Activated CD8-positive, alpha-beta memory T cell treated with anti-CD3 and anti-CD28 coated beads, Interleukin-2, amount 50 U/mL, for 4 hours (primary cell): ENCODE results near the gene MIOX.

Experiments used
- DNase-seq: peaks from one replicate; pipeline ENCODE4 v3.0.0-alpha.2; 2020

MIOX gene

DNA sequence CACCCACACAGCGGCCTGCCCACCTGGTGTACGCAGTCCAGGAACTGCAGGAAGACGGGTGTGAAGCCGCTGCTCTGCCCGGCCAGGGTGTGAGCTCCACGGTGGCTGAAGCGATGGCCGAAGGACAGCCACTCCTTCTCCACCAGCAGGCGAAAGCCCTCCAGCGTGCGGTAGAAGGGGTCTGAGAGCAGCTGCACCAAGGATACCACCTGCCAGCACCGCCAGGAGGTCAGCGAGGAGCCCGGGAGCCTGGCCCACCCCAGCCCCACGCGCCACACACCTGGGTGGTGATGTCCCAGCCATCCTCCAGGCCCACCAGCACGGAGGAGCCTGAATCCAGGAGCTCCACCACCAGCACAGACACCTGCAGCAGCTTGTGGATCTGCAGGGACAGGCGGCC lies 31.5 kb upstream of the MIOX start:
- no peak for DNase-seq

DNA sequence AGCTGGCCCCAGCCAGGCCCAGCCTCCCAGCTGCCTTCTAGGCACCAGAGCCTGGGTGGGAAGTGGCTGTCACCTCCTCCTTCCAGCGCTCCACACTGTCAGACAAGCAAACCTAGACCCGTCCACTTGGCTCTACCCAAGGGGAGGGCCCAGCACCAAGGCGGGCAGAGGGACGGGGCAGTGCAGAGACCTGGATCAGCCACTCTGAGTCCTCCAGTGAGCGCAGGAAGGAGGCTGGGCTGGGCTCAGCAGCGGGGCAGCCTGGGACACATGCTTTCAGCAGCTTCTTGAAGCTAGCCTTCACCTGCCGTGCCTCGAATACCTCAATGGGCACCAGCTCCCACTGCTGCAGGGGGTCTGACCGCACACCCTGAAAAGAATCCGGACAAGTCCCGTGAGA lies 30.6 kb upstream of the MIOX start:
- DNase-seq: no peak

DNA sequence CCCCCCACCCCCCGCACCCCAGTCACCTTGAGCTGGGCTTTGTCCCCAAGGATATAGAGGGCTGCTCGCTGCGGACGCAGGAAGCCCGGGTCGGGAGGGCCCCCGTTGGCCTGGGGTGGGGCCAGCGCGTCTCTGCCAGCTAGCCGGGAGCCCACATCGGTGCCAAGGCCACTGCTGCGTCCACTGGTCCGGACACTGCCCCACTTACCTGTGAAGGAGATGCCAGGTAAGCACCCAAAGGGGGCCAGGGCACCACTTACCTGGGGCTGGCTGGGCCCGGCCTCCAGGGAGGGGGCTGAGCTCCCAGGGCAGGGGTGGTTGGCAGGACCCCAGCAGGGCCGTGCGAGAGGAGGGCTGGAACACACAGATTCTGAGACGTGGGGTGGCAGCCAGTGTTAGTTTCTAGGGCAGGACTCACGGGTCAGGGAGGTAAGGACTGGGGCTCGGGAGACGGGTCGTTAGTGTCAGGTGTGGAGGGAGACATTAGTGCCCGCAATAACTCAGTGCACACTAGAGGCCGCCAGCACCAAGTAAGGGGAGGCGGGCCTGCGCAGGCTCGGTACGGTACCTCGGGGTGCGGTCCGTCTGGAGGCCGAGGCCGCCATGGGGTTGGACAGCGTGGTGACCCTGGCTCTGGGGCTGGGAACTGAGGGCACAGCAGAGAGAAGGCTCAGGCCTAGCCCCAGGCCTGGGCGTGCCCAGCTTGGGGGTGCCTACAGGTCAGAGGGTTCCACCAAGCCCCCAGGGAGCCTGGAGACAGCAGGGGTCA lies 30.0 kb upstream of the MIOX start:
- no peak for DNase-seq

DNA sequence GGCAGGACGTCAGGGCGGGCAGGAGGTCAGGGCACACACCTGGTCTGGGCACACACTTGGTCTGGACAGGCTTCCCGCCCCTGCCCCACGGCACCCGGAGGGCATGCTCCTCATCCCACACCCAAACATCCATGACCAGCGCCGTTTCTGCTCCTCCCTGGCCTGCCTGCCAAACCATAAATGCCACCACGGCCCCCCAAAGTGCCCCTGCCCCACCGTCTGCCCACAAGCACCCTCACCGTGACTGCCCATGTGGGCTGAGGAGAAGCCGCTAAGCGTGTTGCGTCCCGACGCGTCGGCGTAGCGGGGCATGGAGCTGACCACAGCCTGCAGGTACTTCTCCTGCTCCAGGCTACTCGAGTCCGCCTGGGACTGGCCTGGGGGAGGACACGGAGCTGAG lies 27.6 kb upstream of the MIOX start:
- DNase-seq: no peak

DNA sequence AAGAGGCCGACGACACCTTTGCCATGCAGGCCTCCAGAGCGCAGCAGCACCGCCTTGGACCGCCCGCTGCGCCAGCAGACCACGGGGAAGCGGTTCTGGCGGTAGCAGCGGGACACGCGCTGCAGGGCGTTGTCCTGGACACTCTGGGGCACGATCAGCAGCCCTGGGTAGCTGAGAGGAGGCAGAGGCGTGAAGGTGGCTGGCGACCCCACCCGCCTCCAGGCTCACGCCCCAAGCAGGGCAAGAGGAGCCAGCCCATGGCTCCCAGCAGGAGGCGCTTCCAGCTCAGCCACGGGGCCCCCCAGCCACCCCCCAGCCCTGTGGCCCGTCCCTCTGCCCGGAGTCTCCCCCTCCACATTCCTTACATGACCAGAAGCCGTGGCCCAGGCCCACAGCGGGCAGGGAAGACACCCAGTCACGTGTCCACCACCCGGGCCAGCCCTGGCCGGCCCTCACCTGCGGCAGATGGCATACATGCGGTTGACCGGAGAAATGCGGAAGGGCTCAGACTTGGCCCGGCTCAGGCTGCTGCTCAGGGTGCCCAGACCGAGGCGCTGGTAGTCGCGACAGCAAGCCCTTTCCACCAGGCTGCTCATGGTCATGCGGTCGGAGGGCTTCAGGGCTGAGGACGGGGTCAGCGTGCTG lies 27.0 kb upstream of the MIOX start:
- DNase-seq: no peak

DNA sequence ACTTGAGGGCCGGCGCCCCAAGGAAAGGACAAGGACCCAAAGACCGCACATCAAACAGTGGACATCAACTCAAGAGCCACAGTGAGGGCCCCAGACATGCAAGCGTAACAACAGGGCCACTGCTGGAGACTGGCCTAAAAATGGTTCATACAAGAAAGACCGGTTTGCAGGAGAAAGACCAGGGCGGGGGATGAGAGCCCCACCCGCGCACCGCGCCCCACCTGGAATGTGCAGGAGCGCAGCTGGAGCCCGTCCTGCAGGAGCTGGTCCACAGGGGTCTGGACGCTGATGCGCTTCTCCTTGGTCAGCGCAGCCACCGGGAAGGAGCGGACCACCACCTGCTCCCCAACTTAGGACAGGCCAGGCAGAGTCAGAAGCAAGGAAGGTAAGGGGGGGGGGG lies 25.7 kb upstream of the MIOX start:
- DNase-seq: no peak

DNA sequence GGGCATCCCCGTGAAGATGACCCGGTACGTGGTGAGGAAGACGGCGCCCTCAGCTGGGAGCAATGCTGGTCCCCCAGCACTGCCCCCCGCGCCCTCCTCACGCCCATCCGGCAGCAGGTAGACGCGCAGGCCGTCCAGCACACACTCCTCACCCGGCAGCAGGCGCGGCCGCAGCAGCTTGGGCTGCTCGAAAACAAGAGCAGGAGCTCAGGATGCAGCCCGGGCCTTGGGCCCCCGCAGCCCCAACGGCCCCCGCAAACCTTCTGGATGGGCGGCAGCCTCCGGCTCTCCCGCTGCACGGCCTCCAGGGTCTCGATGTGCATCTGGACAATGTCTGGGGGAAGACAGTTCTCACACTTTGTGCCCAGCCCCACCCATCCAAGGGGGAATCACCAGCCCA lies 25.1 kb upstream of the MIOX start:
- no peak for DNase-seq

DNA sequence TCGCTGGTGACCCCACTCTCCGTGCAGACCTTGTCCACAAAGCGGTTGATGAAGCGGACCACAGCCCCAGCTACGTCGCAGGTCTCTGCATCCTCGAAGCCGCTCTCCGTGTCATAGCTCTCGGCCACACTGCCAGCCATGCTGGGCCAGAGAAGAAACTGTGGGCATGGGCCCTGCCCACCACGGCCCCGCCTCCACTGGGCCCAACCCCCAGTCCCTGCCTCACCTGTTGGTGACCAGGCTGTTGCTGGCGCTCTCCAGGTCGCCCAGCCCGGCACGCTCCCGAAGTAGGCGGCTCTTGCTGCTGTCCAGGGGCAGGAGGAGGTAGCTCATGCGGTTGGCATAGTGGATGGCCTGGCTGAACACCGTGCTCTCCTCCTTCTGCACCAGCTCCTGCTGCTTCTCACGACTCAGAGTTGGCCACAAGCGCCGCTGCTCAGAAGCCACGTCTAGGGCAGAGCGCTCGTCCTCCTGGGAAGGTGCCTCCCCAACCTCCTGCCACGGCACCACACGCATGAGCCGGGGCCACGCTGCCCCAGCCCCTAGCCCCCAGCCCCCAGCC lies 24.6 kb upstream of the MIOX start:
- DNase-seq: no peak

DNA sequence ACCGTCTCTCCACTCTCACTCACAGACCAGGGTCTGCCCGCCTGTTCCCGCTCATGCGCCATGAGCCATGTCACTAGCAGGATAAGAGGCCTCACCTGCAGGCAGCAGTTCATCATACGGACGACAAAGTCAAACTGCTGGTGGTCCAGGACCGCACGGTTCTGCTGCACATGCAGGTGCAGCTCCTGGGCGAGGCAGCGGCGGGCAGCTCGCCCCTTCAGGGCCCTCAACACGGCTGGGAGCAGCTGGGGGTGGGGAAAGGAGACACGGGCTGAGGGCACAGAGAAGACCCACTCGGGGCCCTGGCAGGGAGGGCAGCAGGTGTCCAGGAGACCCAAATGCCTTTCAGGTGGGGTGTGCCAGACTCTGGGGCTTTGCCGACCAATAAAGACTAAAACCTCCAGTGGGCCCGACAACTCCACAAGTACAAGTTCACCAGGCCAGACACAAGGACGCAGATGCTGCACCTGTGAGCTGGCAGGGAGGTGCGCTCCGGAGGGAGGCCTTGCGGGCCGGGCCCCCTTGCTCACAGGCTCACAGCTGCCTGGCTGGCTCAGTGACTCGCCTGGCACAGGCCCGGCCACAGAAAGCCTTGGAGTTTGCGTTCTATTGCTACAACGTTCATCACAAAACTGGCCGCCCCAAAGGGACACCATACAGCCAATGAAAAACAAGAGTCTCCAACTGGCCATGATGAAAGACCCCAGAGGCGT lies 23.3 kb upstream of the MIOX start:
- no peak for DNase-seq

DNA sequence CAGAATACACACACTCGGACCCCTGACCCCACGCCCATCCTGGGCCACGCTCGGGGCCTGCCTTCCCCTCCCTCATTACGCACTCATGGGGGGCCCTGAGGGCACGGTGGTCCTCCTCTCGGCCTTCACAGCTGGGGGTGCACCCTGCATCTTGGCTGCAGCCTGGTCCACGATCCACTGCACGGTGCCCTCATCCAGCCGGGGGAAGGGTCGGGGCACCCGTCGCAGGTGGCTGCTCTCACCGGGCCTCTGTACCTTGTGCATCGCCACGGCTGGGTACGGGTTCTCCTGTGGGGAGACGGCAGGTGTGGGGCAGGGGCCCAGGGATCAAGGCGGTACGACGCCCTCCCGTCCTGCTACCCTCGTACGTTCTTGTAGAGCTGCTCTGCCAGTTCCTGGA lies 22.2 kb upstream of the MIOX start:
- DNase-seq: no peak

DNA sequence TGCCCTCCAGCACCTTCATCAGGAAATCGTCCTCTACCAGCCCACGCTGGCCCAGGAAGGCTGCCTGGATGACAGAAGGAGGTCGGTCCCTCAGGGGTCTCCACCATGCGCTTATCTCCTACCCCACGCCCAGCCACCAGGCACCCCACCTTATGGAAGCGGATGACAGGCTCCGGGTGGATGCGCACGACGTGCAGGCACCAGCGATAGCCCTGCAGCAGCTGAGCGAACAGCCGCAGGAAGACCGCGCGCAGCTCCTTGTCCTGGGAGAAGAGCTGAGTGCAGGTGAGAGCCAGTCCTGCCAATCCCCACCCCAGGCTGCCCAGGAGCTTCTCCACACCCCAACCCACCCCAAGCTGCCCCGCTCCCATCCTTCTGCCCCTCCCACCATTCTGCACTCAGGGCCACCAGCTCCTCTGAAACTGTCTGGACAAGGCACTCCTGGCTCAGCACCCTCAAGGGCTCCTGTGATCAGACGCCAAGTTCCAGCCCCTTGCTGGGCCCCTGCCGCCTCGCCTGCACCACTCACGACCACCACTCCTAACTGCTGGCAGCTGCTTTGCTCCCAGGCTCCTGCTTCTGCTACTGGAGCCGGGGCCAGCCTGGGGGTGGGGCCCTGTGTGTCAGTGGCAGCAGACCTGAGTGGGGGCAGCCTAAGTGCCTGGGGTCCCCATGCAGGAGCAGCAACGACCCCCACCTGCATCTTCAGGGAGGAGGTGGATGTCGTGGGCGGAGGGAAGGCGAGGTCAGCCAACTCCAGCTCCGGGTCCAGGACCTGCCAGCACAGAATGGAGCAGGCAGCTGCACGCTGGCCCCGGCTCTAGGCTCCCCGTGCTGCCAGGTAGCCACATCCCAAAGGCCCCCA lies 21.4 kb upstream of the MIOX start:
- no peak for DNase-seq

DNA sequence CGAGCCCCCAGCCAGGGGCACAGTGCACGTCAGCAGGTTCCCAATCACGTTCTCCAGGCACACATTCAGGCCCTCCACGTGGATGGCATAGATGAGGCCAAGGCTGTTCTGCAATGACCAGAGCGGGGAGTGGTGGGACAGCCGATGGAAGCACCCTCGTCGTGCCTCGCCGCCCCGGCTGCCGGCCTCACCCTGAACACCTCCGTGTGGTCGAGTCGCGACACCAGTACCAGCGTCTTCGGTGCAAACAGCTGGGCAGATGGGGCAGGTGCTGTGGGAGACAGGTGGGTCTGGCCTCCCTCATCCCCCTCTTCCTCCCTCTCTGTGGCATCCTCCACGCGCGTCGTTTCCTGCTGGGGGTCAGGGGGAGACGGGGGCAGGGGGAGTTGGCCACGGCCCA lies 19.3 kb upstream of the MIOX start:
- DNase-seq: no peak

DNA sequence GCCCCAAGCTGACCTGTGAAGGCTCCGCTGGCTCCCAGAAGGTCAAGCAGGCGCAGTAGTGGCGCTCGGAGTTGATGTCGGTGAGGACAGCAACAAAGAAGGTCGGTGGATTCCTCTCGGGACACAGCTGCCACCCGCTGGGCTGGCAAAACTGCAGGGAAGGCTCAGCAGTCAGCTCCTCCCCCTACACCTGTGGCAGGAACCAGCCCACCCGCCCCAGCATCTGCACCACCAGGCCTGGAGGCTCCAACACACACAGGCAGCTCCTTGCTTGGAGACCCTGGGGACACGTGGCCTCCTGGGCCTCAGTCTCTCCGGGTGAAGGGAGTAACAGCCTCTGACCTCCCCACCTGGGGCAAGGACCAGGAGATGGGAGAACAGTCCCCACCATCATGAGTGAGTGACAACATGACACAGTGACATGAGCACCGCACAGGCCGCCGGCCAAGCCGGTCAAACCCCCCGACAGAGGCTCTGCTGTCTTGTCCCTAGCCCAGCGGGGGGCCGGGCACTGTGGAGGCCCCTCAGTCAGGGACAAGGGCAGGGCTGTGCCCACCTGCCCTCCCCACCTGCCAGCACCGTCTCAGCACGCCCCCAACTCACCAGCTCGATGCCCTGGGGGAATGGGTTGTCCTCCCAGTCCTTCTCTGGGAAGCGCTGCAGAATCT lies 18.8 kb upstream of the MIOX start:
- no peak for DNase-seq

DNA sequence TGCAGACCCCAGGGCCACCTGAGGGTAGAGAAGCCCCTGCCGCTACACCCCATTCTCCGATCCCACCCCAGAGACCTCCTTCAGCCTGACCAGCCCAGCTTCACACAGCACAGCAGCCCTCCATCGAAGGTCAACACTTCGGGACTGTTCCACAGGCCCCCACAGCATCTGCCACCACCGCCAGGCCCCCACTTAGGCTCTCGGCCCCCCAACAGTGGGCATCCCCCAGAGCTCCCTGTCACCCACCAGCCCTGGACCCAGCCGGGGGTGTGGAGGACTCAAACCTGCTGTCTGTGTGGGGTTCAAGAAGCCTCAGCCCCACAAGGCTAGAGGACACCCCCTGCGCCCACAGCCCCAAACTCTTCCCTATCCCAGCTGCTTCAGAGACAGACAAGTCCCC lies 18.0 kb upstream of the MIOX start:
- DNase-seq: no peak

DNA sequence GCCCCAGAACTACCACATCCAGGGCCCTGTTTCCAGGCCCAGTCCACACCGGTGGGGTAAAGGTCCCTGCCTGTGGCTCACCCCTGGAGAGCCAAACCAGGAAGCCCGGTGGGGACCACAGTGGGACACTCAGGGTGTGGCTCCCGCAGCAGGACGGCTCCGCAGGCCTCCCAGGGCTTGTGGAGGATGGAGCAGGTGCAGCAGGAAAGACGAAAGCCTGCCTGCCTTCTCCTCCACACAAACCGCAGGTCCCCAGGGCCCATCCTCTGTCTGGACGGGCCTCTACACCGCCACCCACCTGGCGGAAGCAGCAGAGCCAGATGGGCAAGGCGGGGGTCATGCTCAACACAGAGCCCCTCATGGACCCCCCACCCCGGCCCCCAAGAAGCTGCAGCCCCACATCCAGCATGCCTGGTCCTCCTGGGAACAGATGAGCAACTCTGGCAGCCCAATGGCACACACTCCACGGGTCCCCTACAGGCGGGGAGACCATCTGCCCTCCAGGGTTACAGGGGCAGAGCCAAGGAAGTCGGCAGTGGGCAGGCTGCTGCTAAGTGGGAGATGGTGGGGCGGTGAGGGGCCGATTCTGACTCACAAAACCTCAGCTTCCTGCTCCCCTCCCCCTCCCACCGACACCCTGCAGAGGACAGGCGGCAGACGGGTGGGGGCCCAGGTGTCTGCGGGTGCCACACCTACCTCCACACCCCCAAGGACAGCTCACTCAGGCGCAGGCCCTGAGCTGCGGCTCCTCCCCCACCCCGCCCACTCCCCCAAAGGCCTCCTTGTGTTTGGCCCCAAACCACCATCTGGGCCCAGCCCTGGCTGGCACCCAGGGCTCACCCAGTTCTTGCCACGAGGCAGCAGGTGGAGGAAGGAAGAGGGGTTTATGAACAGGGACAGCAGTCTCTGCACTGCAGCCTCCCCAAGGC lies 17.0 kb upstream of the MIOX start:
- peak; percentile 97 for DNase-seq

DNA sequence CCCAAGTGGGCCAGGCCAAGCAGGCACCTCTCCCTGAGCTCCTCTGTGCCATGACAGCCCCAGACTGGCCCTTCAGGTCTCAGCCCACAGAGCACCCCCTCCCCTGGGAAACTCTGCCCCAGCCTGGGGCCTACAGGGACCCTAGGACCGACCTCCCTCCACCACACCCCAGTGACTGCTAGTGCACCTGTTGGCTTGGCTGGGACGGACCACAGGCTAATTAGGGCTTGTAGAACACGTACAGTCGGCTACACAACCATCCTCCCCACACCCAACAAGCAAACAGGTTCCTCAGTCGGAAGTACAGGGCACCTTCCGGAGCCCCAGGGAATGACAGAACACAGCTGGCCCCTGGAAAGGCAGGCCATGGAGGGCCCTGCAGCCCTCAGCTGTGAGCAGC lies 16.2 kb upstream of the MIOX start:
- no peak for DNase-seq

DNA sequence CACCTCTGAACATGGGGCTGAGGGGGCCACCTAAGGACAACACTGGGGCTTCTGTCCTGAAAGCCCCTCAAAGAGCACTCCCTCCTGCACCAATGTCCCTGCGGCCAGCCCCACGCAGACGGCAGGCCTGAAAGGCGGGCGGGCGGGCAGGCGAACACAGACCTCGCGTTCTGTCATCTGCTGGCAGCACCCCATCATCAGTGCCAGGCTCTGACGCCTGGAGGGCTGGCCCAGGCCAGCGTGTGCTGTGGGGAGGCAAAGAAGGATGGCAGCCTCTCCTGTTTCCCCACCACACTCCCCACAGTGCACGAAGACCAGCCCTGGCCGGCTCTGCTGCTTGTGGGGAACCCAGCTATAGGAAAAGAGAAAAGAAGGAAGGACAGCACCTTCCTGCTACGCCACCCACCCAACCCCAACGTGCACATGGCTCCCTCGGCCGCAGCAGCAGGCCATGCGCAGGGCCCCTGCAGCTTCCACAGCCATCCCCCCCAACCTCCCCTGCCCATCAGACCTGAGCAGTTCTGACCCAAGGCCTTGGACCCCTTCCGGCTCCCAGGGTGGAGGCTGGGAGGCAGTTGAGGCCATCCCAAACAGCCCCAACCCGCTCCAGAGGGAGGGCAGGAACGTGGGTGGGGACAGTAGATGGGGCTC lies 15.3 kb upstream of the MIOX start:
- DNase-seq: no peak

DNA sequence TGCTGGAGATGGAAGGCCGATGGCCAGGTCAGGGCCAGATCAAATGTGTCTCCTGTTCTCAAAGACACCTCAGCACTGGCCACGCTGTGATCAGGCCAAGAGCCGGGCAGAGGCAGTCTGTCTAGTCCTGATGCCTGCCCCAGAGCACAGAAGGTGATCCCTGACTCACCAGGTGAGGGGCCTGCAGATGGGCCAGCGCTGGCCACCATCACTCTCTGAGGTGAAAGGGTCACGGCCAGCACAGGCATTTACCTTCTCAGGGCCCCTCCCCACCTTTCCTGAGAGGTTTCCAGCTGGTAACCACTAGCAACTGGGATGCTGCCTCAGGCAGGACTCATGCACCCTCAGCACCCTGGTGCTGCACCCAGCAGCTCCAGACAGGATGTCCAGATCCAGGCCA lies 14.7 kb upstream of the MIOX start:
- DNase-seq: no peak

DNA sequence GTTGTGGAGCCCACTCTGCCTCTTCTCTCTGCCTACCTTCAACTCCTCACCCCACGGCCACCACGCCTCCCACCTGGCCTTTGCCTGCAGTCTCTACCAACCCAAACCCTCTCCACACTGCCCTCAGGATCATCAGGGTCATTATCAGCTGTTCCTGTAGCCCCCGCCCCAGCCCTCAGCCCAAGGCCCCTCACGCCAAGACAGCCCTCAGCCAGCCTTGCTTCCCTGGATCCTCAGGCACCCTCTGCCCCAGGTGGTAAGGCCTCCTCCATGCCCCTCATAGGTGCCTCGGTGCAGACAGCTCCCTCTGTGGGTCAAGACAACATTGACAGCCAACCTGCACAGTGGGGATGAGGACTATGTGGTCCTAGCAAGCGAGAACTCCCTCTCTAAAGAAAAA lies 13.6 kb upstream of the MIOX start:
- DNase-seq: peak; percentile 49

DNA sequence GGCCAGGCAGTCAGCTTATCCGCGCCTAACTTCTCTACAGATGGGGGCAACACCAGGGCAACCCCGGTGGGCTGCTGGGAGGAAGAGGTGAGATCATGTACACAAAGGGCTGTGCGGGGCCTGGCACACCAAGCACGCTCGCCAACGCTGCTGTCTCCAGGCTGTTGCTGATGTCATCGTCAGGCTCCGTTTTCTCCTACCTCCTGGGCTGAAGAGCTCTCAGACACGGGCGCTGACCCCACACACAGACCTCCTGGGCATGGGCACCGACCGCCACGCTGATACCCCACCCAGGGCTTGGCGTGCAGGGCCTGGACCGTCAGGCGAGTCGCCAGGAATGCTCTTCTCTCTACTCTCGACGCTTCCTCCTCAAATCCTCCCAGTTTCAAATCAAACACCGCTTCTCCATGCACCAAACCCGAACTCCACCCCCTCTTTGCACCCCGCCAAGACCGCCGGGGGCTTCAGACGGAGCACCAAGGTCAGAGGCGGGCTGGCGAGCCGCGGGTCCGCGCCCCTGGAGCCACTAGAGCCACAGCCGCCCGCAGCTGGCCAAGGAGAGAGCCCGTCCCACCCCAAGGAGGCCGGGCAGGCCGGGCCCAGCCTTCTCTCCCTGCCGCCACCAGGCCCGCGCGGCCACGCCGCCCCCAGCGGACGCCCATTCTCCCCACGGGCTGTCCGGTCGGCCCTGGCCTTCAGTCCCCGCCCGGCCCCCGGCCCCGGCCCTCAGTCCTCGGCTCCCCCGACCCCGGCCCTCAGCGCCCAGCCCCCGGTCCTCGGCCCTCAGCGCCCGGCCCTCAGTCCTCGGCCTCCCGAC lies 12.6 kb upstream of the MIOX start:
- DNase-seq: peak; percentile 40
